H1 (cell line): ENCODE results near the gene ANXA2. TPM values are rescaled to one million over a fixed set of nuclear protein-coding genes. Genes with fewer than 3 reads are reported as not detected.

Experiments
- CREB1 ChIP-seq: IDR thresholded peaks from 2 replicates; pipeline ENCODE4 v1.6.1; 2012; ENCODE audit warnings: inconsistent platforms
- polyA plus RNA-seq, 7 experiments: library from polyadenylated mRNA; depleted of rRNA in 3 of 7; stranded (reverse) in 5 of 7; unstranded in 2 of 7; fragments of >200 nt in 5 of 7; fragments of 200-250 nt in 2 of 7; gene quantifications; 1 replicate in 5 of 7; 2 replicates in 1 of 7; 4 replicates in 1 of 7; pipeline versions ENCODE4 v1.2.1 to v1.2.3, GENCODE V29; 2011 to 2013; ENCODE audit warnings: missing spikeins in 2 of 7, mixed read lengths in 2 of 7
- total RNA-seq: library from RNA; stranded (reverse); fragmentation: NEBNext Ultra II Directional; extraction: Animal tissue kit (Norgen Biotek cat#: 25700); gene quantifications from 2 replicates; pipeline ENCODE4 v1.2.1, GENCODE V29; 2021

Gene ANXA2
- total and polyA plus RNA-seq, 2 of the 8 experiments (the other 6 are each of a cell fraction or from before 2014, with no cell fraction given) = 178 to 217 TPM

DNA sequence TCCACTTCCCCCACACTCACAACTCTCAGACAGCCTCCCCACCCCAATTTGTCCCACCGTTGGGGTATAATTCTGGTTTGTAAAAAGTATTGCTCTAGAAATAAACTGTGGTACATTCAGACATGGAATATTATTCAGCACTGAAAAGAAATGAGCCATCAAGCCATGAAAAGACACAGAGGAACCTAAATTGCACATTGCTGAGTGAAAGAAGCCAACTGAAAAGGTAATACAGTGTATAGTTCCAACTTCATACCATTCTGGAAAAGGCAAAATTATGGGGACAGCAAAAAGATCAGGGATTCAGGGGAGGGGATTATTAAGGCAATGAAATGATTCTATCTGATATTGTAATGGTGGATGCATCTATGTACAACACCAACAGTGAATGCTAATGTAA is 10.5 kb downstream of the ANXA2 start (continued):
- TF ChIP-seq CREB1 = no peak
